ENCODE measurements around the gene CELSR3.

DNA sequence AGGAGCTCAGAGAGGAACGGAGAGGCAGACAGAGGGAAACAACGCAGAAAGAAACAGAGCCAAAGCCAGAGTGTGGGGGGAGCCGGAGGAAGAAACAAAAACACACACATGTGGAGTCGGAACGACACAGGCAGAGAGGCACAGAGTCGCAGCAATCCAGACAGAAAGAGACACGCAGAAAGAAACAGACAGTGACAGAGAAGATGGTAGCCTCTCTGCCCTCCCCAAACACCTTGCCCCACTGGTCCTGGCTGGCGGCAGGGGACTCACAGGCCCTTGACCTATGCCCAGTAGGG, 21.3 kb upstream of the CELSR3 start:
- TF ChIP-seq, protein P1, sequence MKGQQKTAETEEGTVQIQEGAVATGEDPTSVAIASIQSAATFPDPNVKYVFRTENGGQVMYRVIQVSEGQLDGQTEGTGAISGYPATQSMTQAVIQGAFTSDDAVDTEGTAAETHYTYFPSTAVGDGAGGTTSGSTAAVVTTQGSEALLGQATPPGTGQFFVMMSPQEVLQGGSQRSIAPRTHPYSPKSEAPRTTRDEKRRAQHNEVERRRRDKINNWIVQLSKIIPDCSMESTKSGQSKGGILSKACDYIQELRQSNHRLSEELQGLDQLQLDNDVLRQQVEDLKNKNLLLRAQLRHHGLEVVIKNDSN (IDR thresholded peaks at IDR 0.05): no peak
- TF ChIP-seq, protein P2, sequence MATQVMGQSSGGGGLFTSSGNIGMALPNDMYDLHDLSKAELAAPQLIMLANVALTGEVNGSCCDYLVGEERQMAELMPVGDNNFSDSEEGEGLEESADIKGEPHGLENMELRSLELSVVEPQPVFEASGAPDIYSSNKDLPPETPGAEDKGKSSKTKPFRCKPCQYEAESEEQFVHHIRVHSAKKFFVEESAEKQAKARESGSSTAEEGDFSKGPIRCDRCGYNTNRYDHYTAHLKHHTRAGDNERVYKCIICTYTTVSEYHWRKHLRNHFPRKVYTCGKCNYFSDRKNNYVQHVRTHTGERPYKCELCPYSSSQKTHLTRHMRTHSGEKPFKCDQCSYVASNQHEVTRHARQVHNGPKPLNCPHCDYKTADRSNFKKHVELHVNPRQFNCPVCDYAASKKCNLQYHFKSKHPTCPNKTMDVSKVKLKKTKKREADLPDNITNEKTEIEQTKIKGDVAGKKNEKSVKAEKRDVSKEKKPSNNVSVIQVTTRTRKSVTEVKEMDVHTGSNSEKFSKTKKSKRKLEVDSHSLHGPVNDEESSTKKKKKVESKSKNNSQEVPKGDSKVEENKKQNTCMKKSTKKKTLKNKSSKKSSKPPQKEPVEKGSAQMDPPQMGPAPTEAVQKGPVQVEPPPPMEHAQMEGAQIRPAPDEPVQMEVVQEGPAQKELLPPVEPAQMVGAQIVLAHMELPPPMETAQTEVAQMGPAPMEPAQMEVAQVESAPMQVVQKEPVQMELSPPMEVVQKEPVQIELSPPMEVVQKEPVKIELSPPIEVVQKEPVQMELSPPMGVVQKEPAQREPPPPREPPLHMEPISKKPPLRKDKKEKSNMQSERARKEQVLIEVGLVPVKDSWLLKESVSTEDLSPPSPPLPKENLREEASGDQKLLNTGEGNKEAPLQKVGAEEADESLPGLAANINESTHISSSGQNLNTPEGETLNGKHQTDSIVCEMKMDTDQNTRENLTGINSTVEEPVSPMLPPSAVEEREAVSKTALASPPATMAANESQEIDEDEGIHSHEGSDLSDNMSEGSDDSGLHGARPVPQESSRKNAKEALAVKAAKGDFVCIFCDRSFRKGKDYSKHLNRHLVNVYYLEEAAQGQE (IDR thresholded peaks at IDR 0.05; ENCODE audit: low read depth): no peak
- TF ChIP-seq TEAD4 (IDR thresholded peaks at IDR 0.05) (no peak), RAD21 (IDR thresholded peaks at IDR 0.05; ENCODE audit: low read depth) (no peak), CEBPB (IDR thresholded peaks at IDR 0.05) (no peak), TAF1 (IDR thresholded peaks at IDR 0.05; ENCODE audit: low read depth) (no peak), ZBTB7A (IDR thresholded peaks at IDR 0.05; ENCODE audit: low read depth) (no peak), YY1 (IDR thresholded peaks at IDR 0.05; ENCODE audit: low read depth) (no peak)
- TF ChIP-seq, protein P3, sequence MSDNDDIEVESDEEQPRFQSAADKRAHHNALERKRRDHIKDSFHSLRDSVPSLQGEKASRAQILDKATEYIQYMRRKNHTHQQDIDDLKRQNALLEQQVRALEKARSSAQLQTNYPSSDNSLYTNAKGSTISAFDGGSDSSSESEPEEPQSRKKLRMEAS (IDR thresholded peaks at IDR 0.05): no peak
